HG03064 (cell line): ENCODE data around the gene CLPTM1L.
"Not testable (repeated sequence)": the region's sequence is repeated elsewhere in the genome, so short reads cannot be mapped to it uniquely, and the experiment has no call there.

Source experiments
- ATAC-seq: cut with Tn5 transposase; IDR thresholded peaks from one replicate; pipeline ENCODE4 v1.9.1; 2021; ENCODE audit warnings: low read depth; ENCODE audit not compliant: unreplicated experiment

The CLPTM1L gene

GRCh38 chr5:1360861-1361260, 16.0 kb upstream of the CLPTM1L start:
- no peak for ATAC-seq

- ATAC-seq = not testable (repeated sequence)
Measured at GRCh38 chr5:1360367-1360766, 15.5 kb upstream of the CLPTM1L start.

- ATAC-seq = no peak
Measured at GRCh38 chr5:1359713-1360112, 14.8 kb upstream of the CLPTM1L start.

- ATAC-seq = no peak
Measured at GRCh38 chr5:1359031-1359645, 14.2 kb upstream of the CLPTM1L start.

GRCh38 chr5:1358726-1359025, 13.8 kb upstream of the CLPTM1L start:
- ATAC-seq = no peak

- ATAC-seq = no peak
Measured at GRCh38 chr5:1357946-1358725, 13.2 kb upstream of the CLPTM1L start.

GRCh38 chr5:1356873-1357787, 12.2 kb upstream of the CLPTM1L start:
- no peak for ATAC-seq

- no peak for ATAC-seq
Measured at GRCh38 chr5:1354576-1354975, 9.7 kb upstream of the CLPTM1L start.

- ATAC-seq = no peak
Measured at GRCh38 chr5:1352231-1353219, 7.6 kb upstream of the CLPTM1L start.

- ATAC-seq = no peak
Measured at GRCh38 chr5:1351156-1351555, 6.3 kb upstream of the CLPTM1L start.

- ATAC-seq = no peak
Measured at GRCh38 chr5:1349246-1349645, 4.3 kb upstream of the CLPTM1L start.

- ATAC-seq = no peak
Measured at GRCh38 chr5:1348986-1349245, 4.0 kb upstream of the CLPTM1L start.

GRCh38 chr5:1347571-1347970, 2.7 kb upstream of the CLPTM1L start:
- ATAC-seq = no peak

GRCh38 chr5:1346627-1347440, 1.9 kb upstream of the CLPTM1L start:
- no peak for ATAC-seq

- no peak for ATAC-seq
Measured at GRCh38 chr5:1345876-1346626, 1.2 kb upstream of the CLPTM1L start.

- ATAC-seq = peak; percentile 17
Measured at GRCh38 chr5:1343931-1344901, 683 bp downstream of the CLPTM1L start.

- no peak for ATAC-seq
Measured at GRCh38 chr5:1343315-1343751, 1.6 kb downstream of the CLPTM1L start.

GRCh38 chr5:1342711-1343110, 2.2 kb downstream of the CLPTM1L start:
- not testable (repeated sequence) for ATAC-seq
